Common myeloid progenitor, CD34-positive (primary cell): ENCODE data around the gene ANKRD44.

Experiments
- CTCF ChIA-PET: fragments of 350-600 bp; sonication (Branson Sonifier 250); formaldehyde crosslinking; loops from one replicate; lab custom pipeline; 2021; ENCODE audit warnings: antibody characterized with exemption; lab: Charles Lee
- POLR2A ChIA-PET: fragments of 350-600 bp; sonication (Branson Sonifier 250); formaldehyde crosslinking; loops from one replicate; lab custom pipeline; 2021; ENCODE audit warnings: antibody characterized with exemption; lab: Charles Lee
- DNase-seq, 3 donors: peaks; one replicate each; pipeline versions ENCODE4 v3.0.0 to v3.0.0-alpha.2; 2013
- H3K27ac ChIP-seq, 2 experiments: 1 replicate in 1 of 2; 2 replicates in 1 of 2; pipeline ENCODE4 v1.7.0; 2013; ENCODE audit warnings: inconsistent platforms in 2 of 2, low read length in 2 of 2, mild to moderate bottlenecking in 2 of 2, low read depth in 1 of 2, moderate library complexity in 1 of 2; ENCODE audit not compliant: severe bottlenecking in 2 of 2, insufficient read depth in 1 of 2, poor library complexity in 1 of 2
- H3K27me3 ChIP-seq, 5 experiments: replicated peaks in 2 of 5; 1 replicate in 3 of 5; 2 replicates in 2 of 5; pipeline versions ENCODE4 v1.6.1 to v1.7.0; 2013; ENCODE audit warnings: low read length in 4 of 5, mild to moderate bottlenecking in 2 of 5, moderate library complexity in 2 of 5, inconsistent platforms in 1 of 5; ENCODE audit not compliant: insufficient read depth in 5 of 5, control insufficient read depth in 4 of 5
- H3K36me3 ChIP-seq, 4 experiments: 1 replicate in 2 of 4; 2 replicates in 2 of 4; pipeline versions ENCODE4 v1.6.1 to v1.7.0; 2013; ENCODE audit warnings: low read length in 3 of 4, control low read depth in 1 of 4, mild to moderate bottlenecking in 1 of 4; ENCODE audit not compliant: control insufficient read depth in 4 of 4, insufficient read depth in 4 of 4
- H3K4me1 ChIP-seq, 4 experiments: 1 replicate in 3 of 4; 2 replicates in 1 of 4; pipeline versions ENCODE4 v1.6.1 to v1.7.1; 2013; ENCODE audit warnings: low read length in 3 of 4, mild to moderate bottlenecking in 3 of 4, control low read depth in 1 of 4, inconsistent platforms in 1 of 4, moderate library complexity in 1 of 4; ENCODE audit not compliant: control insufficient read depth in 4 of 4, insufficient read depth in 4 of 4; ENCODE audit errors: control extremely low read depth in 1 of 4
- H3K4me3 ChIP-seq, 7 experiments: 1 replicate in 4 of 7; 2 replicates in 3 of 7; pipeline versions ENCODE4 v1.5.1 to v1.7.0; 2013; ENCODE audit warnings: mild to moderate bottlenecking in 7 of 7, low read length in 6 of 7, moderate library complexity in 6 of 7, inconsistent platforms in 2 of 7, low read depth in 2 of 7, control low read depth in 1 of 7; ENCODE audit not compliant: insufficient read depth in 4 of 7, control insufficient read depth in 1 of 7; ENCODE audit errors: extremely low read depth in 1 of 7
- H3K9me3 ChIP-seq, 5 experiments: 1 replicate in 4 of 5; 2 replicates in 1 of 5; pipeline versions ENCODE4 v1.6.1 to v1.7.1; 2013; ENCODE audit warnings: low read length in 4 of 5, mild to moderate bottlenecking in 2 of 5, inconsistent platforms in 1 of 5, low read depth in 1 of 5, moderate library complexity in 1 of 5; ENCODE audit not compliant: control insufficient read depth in 4 of 5, insufficient read depth in 2 of 5; ENCODE audit errors: control extremely low read depth in 1 of 5
- WGBS: methylation state at CpG from one replicate; pipeline ENCODE4 v1.1.5; 2013; ENCODE audit not compliant: insufficient coverage; 5-methylcytosine and 5-hydroxymethylcytosine counted together

Gene ANKRD44

DNA sequence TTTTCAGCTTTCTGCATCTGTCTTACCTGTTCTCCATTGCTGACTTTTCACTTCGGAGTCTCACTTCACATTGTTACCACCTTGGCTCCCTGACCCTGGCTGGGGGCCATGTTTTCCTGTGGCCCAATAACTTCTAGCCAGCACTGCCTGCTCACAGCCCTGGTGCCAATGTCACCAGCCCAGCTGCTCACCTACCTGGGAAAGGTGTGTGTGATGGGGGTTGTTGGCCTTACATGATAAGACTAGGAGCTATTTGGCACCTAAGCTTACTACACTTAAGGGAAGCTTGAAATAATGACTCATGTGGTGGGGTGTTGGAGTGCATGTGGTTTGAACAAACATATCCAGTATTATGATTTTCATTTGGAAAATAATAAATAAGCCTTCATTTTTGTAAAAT, 346.6 kb downstream of the ANKRD44 start:
- 83% methylated on average over 1 of the region's 1 CpG for WGBS
- H3K9me3 ChIP-seq, result peaks cover 0 to 3% (median 0%) of the 10 kb centered on the region in 5 experiments
- H3K4me3 ChIP-seq, result no peak overlapping the region
- ChIA-PET POLR2A (no interaction called here), CTCF (no interaction called here)
- H3K4me1 ChIP-seq, result no peaks in the 10 kb centered on the region
- no peaks in the 10 kb centered on the region for H3K27me3 ChIP-seq
- H3K36me3 ChIP-seq, result no peaks in the 10 kb centered on the region
- no peak overlapping the region for H3K27ac ChIP-seq
- no peak for DNase-seq

DNA sequence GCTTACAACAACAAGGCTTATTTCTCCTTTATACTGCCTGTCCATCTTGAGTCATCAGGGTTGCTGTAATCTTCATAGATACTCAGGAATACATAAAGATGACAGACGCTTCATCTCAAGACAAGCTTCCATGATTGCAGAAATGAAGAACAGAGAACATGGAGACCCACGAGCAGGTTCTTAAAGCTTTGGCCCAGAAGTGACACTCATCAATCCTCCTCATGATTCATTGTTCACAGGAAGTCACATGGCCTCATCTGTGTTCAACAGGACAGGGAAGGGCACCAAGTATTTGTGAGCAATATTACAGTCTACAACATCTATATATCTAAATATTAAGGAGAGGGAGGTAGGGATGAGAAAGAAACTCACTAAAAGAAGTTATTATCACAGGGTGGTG, 347.5 kb downstream of the ANKRD44 start:
- POLR2A ChIA-PET, result no interaction called here

GRCh38 chr2:196962325-196962724, 348.3 kb downstream of the ANKRD44 start:
- no peak overlapping the region for H3K27ac ChIP-seq
- H3K9me3 ChIP-seq, result no peaks in the 10 kb centered on the region
- H3K4me1 ChIP-seq, result no peaks in the 10 kb centered on the region
- no peak for DNase-seq
- POLR2A ChIA-PET, result no interaction called here
- CTCF ChIA-PET, result no interaction called here
- 100% methylated on average over 1 of the region's 2 CpGs for WGBS
- H3K36me3 ChIP-seq, result no peaks in the 10 kb centered on the region
- no peak overlapping the region for H3K4me3 ChIP-seq
- H3K27me3 ChIP-seq, result no peaks in the 10 kb centered on the region

More for the DNA sequence above, 347.5 kb downstream of the ANKRD44 start:
- no peak for DNase-seq
- CTCF ChIA-PET, result no interaction called here
- no peak overlapping the region for H3K4me3 ChIP-seq
- peaks cover 0 to 3% (median 0%) of the 10 kb centered on the region in 5 experiments for H3K9me3 ChIP-seq
- WGBS, result 75% methylated on average over 2 of the region's 2 CpGs
- no peaks in the 10 kb centered on the region for H3K27me3 ChIP-seq
- no peaks in the 10 kb centered on the region for H3K36me3 ChIP-seq
- no peaks in the 10 kb centered on the region for H3K4me1 ChIP-seq
- no peak overlapping the region for H3K27ac ChIP-seq

DNA sequence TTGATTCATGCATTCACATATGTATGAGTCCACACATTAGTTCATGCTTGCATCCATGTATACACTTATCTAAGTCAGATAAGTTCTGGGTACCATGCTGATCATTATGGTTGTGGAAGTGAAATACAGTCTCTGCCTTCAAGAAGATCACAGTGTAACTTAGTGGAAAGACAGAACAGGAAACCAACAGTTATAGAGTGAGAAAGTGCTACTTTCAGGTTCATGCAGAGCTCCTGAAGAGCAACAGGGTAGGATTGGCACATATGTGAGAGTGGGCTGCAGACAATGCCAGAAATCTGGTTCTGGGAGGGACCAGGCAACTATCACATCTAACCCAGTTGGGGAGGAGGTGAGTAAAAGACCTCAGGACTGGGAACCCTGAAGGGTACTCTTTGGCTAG, 348.7 kb downstream of the ANKRD44 start:
- ChIA-PET CTCF (no interaction called here), POLR2A (no interaction called here)
- DNase-seq, result no peak
- H3K36me3 ChIP-seq, result no peaks in the 10 kb centered on the region
- no peaks in the 10 kb centered on the region for H3K27me3 ChIP-seq
- H3K4me1 ChIP-seq, result no peaks in the 10 kb centered on the region
- H3K4me3 ChIP-seq, result no peak overlapping the region
- H3K27ac ChIP-seq, result no peak overlapping the region
- H3K9me3 ChIP-seq, result no peaks in the 10 kb centered on the region

DNA sequence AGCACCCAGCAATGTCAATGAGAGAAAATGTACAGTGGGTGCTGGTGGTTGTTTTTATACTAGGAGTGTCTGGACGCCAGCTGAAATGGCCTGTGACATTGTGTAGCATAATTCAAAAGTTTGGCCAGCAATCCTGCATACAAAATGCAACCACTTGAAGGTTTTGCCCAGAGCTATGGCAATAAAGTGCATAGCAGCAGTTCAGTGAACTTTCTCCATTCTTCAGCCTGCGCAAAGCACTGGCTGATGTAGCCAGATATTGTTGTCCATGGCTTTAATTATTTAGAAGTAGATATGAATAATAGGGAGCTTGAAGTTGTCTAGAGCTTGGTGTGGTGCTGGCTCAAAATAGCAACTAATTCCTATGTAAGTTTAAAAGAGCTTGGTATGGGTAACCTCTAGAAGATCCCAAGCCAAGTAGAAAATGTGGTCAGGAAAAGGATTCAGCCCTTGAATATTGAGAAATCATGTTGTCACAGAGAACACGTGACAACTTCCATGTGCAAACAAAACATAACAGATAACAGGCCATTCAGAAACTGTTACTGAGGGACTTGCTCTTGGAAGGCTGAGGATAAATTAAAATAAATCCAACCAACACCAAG, 350.7 kb downstream of the ANKRD44 start:
- POLR2A ChIA-PET, result interaction anchor here (0.6 kb wide), 1 partner anchor 18 kb away, joined by 3 read pairs; no protein-coding TSS in a partner anchor
- CTCF ChIA-PET, result no interaction called here
- no peaks in the 10 kb centered on the region for H3K9me3 ChIP-seq

DNA sequence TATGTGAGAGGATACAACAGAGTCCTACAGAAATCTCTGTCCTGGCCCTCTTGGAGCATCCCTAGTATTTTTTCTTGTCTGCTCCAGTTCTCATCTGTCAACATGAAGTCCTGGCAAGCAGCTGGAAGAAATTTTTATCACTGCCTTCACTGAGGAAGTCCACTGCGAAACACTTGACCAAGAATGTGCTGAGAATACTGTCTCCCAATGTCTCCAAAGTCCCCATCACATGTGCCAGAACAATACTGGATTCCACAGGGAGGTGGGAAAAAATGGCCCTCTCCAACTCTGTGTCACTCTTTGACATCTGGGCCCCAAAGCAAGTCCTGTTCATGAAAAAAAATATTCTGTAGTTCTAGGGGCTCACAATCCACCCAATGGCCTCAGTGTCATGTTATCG, 351.3 kb downstream of the ANKRD44 start:
- Histone ChIP-seq H3K27me3 (no peaks in the 10 kb centered on the region), H3K27ac (no peak overlapping the region), H3K36me3 (no peaks in the 10 kb centered on the region), H3K9me3 (no peaks in the 10 kb centered on the region), H3K4me1 (no peaks in the 10 kb centered on the region), H3K4me3 (no peak overlapping the region)
- ChIA-PET CTCF (no interaction called here), POLR2A (interaction anchor here (0.6 kb wide), 1 partner anchor 19 kb away, joined by 3 read pairs; no protein-coding TSS in a partner anchor)
- no peak for DNase-seq
- 100% methylated on average over 1 of the region's 2 CpGs for WGBS

More for the DNA sequence above, 350.7 kb downstream of the ANKRD44 start:
- WGBS, result 100% methylated on average over 2 of the region's 3 CpGs
- no peak for DNase-seq
- Histone ChIP-seq H3K4me1 (no peaks in the 10 kb centered on the region), H3K27me3 (no peaks in the 10 kb centered on the region), H3K27ac (no peak overlapping the region), H3K36me3 (no peaks in the 10 kb centered on the region), H3K4me3 (no peak overlapping the region)

GRCh38 chr2:196957881-196958525, 352.6 kb downstream of the ANKRD44 start:
- DNase-seq, result no peak
- WGBS, result no CpG with 5 or more reads among the region's 1 CpG
- ChIA-PET CTCF (interaction anchor here (2.1 kb wide), 1 partner anchor 207 kb away, joined by 4 read pairs; no protein-coding TSS in a partner anchor), POLR2A (no interaction called here)
- Histone ChIP-seq H3K4me3 (no peak overlapping the region), H3K9me3 (no peaks in the 10 kb centered on the region), H3K4me1 (no peaks in the 10 kb centered on the region), H3K27ac (no peak overlapping the region), H3K36me3 (no peaks in the 10 kb centered on the region), H3K27me3 (no peaks in the 10 kb centered on the region)
